ENCODE measurements around the gene RPRD1B. TPM values are rescaled to one million over a fixed set of nuclear protein-coding genes. Genes with fewer than 3 reads are reported as not detected.
A peak's percentile ranks its signal among the peaks of the same experiment; 100 is the strongest.

Gene RPRD1B
- total and polyA plus RNA-seq, 2 of the 13 experiments (the other 11 are each of a cell fraction or from before 2014, with no cell fraction given): 31.1 to 41.5 TPM

GRCh38 chr20:38134427-38135270, 101.1 kb downstream of the RPRD1B start (continued):
- no peak for TF ChIP-seq ZNF142 (CRISPR knock-in tag; IDR thresholded peaks at IDR 0.05)
- 0 out of 2 replicates have a peak, but pooled peaks have one; percentile 1 for TF ChIP-seq ISL2 (CRISPR knock-in tag; IDR thresholded peaks at IDR 0.05)
- 0 out of 2 replicates have a peak, but pooled peaks have one; percentile 20 for TF ChIP-seq FOXK1 (CRISPR knock-in tag; IDR thresholded peaks at IDR 0.05; ENCODE audit: borderline replicate concordance, low read depth)
- peak; percentile 69; the same call in 1 of the 2 replicates for TF ChIP-seq HDAC2 (CRISPR knock-in tag; IDR thresholded peaks at IDR 0.05)
- TF ChIP-seq ZNF10 (CRISPR knock-in tag; IDR thresholded peaks at IDR 0.05; ENCODE audit: borderline replicate concordance, low read depth): no peak
- no peak; the same call in 1 of the 2 replicates for TF ChIP-seq MIER3 (CRISPR knock-in tag; IDR thresholded peaks at IDR 0.05; ENCODE audit: borderline replicate concordance)
- TF ChIP-seq ZMYM3 (CRISPR knock-in tag; IDR thresholded peaks at IDR 0.05): peak; percentile 16; the same call in 1 of the 2 replicates
- TF ChIP-seq DMAP1 (CRISPR knock-in tag; IDR thresholded peaks at IDR 0.05): 0 out of 2 replicates have a peak, but pooled peaks have one; percentile 42
- peak; percentile 21; the same call in 1 of the 2 replicates for TF ChIP-seq RXRA (CRISPR knock-in tag; IDR thresholded peaks at IDR 0.05)
- TF ChIP-seq CHD2 (IDR thresholded peaks at IDR 0.05; ENCODE audit: low read depth, low read length): no peak
- TF ChIP-seq ZFYVE20 (CRISPR knock-in tag; IDR thresholded peaks at IDR 0.05; ENCODE audit: borderline replicate concordance, low read depth): no peak
- peak; percentile 75 for TF ChIP-seq PHF5A (CRISPR knock-in tag; IDR thresholded peaks at IDR 0.05; ENCODE audit: low read depth, unreplicated experiment)
- 0 out of 2 replicates have a peak, but pooled peaks have one; percentile 55 for TF ChIP-seq ZNF251 (CRISPR knock-in tag; IDR thresholded peaks at IDR 0.05)
- no peak for TF ChIP-seq SP140L (CRISPR knock-in tag; IDR thresholded peaks at IDR 0.05; ENCODE audit: borderline replicate concordance)
- no peak for TF ChIP-seq FOXP1 (IDR thresholded peaks at IDR 0.05)
- TF ChIP-seq FOXP1 (CRISPR knock-in tag; IDR thresholded peaks at IDR 0.05): 0 out of 2 replicates have a peak, but pooled peaks have one; percentile 6
- TF ChIP-seq, protein P1, sequence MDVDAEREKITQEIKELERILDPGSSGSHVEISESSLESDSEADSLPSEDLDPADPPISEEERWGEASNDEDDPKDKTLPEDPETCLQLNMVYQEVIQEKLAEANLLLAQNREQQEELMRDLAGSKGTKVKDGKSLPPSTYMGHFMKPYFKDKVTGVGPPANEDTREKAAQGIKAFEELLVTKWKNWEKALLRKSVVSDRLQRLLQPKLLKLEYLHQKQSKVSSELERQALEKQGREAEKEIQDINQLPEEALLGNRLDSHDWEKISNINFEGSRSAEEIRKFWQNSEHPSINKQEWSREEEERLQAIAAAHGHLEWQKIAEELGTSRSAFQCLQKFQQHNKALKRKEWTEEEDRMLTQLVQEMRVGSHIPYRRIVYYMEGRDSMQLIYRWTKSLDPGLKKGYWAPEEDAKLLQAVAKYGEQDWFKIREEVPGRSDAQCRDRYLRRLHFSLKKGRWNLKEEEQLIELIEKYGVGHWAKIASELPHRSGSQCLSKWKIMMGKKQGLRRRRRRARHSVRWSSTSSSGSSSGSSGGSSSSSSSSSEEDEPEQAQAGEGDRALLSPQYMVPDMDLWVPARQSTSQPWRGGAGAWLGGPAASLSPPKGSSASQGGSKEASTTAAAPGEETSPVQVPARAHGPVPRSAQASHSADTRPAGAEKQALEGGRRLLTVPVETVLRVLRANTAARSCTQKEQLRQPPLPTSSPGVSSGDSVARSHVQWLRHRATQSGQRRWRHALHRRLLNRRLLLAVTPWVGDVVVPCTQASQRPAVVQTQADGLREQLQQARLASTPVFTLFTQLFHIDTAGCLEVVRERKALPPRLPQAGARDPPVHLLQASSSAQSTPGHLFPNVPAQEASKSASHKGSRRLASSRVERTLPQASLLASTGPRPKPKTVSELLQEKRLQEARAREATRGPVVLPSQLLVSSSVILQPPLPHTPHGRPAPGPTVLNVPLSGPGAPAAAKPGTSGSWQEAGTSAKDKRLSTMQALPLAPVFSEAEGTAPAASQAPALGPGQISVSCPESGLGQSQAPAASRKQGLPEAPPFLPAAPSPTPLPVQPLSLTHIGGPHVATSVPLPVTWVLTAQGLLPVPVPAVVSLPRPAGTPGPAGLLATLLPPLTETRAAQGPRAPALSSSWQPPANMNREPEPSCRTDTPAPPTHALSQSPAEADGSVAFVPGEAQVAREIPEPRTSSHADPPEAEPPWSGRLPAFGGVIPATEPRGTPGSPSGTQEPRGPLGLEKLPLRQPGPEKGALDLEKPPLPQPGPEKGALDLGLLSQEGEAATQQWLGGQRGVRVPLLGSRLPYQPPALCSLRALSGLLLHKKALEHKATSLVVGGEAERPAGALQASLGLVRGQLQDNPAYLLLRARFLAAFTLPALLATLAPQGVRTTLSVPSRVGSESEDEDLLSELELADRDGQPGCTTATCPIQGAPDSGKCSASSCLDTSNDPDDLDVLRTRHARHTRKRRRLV (CRISPR knock-in tag; IDR thresholded peaks at IDR 0.05): no peak
- no peak for TF ChIP-seq TBX2 (CRISPR knock-in tag; IDR thresholded peaks at IDR 0.05; ENCODE audit: borderline replicate concordance)
- TF ChIP-seq PHB2 (IDR thresholded peaks at IDR 0.05; ENCODE audit: partially characterized antibody): no peak
